HepG2 (cell line): ENCODE results near the gene ANG. TPM values are rescaled to one million over a fixed set of nuclear protein-coding genes. Genes with fewer than 3 reads are reported as not detected.
A peak's percentile ranks its signal among the peaks of the same experiment; 100 is the strongest.

Source experiments
- AFF4 ChIP-seq: sonication (generic); formaldehyde crosslinking; IDR thresholded peaks from 2 replicates; pipeline ENCODE4 v1.4.0; 2020; ENCODE audit warnings: missing genetic modification reagents
- ATAD3A ChIP-seq: sonication (generic); formaldehyde crosslinking; IDR thresholded peaks from 2 replicates; pipeline ENCODE4 v1.4.0; 2020; ENCODE audit warnings: missing genetic modification reagents
- HDAC6 ChIP-seq: fragments of 200-600 bp; sonication (generic); IDR thresholded peaks from 2 replicates; pipeline ENCODE4 v1.7.0; 2017; ENCODE audit warnings: mild to moderate bottlenecking, antibody characterized with exemption, low read length, low read depth
- NR1H2 ChIP-seq: sonication (generic); formaldehyde crosslinking; IDR thresholded peaks from 2 replicates; pipeline ENCODE4 v1.8.1; 2022; ENCODE audit warnings: low read depth, missing genetic modification reagents, borderline replicate concordance
- SMARCC2 ChIP-seq: fragments of 450-650 bp; IDR thresholded peaks from 2 replicates; pipeline ENCODE4 v1.6.1; 2017; ENCODE audit warnings: antibody characterized with exemption, mild to moderate bottlenecking
- SNAI1 ChIP-seq: sonication (generic); formaldehyde crosslinking; IDR thresholded peaks from 2 replicates; pipeline ENCODE4 v1.5.0; 2020; ENCODE audit warnings: mild to moderate bottlenecking, missing genetic modification reagents, borderline replicate concordance
- SNAPC5 ChIP-seq: sonication (generic); formaldehyde crosslinking; IDR thresholded peaks from 2 replicates; pipeline ENCODE4 v1.8.1; 2023; ENCODE audit warnings: mild to moderate bottlenecking, missing genetic modification reagents, borderline replicate concordance
- TCF12 ChIP-seq, 2 experiments: fragments of 450-650 bp in 1 of 2; sonication (generic) in 1 of 2; formaldehyde crosslinking in 1 of 2; IDR thresholded peaks; 2 replicates each; pipeline versions ENCODE4 v1.6.1 to v1.8.0; 2017 to 2022; ENCODE audit warnings: antibody characterized with exemption in 1 of 2, mild to moderate bottlenecking in 1 of 2, missing genetic modification reagents in 1 of 2, moderate library complexity in 1 of 2
- ZBTB33 ChIP-seq: sonication (generic); formaldehyde crosslinking; IDR thresholded peaks from 2 replicates; pipeline ENCODE4 v1.4.0; 2020; ENCODE audit warnings: missing genetic modification reagents
- ZNF24 ChIP-seq: fragments of 450-650 bp; IDR thresholded peaks from 2 replicates; pipeline ENCODE4 v1.6.1; 2017; ENCODE audit warnings: antibody characterized with exemption, mild to moderate bottlenecking
- ZNF607 ChIP-seq: sonication (generic); formaldehyde crosslinking; IDR thresholded peaks from 2 replicates; pipeline ENCODE4 v1.5.1; 2020; ENCODE audit warnings: missing genetic modification reagents, mild to moderate bottlenecking, borderline replicate concordance
- ZNF614 ChIP-seq: IDR thresholded peaks from 2 replicates; pipeline ENCODE4 v1.6.1; 2018; ENCODE audit warnings: missing biosample characterization, missing genetic modification reagents, inconsistent platforms, borderline replicate concordance
- ZNF674 ChIP-seq: sonication (generic); formaldehyde crosslinking; IDR thresholded peaks from 2 replicates; pipeline ENCODE4 v1.5.0; 2020; ENCODE audit warnings: low read depth, mild to moderate bottlenecking, missing genetic modification reagents
- ZNF768 ChIP-seq: sonication (generic); formaldehyde crosslinking; IDR thresholded peaks from 2 replicates; pipeline ENCODE4 v1.4.0; 2020; ENCODE audit warnings: missing genetic modification reagents
- ZNF780A ChIP-seq: sonication (generic); formaldehyde crosslinking; IDR thresholded peaks from 2 replicates; pipeline ENCODE4 v1.8.0; 2022; ENCODE audit warnings: mild to moderate bottlenecking, missing genetic modification reagents, moderate library complexity
- ZNF883 ChIP-seq: sonication (generic); formaldehyde crosslinking; IDR thresholded peaks from 2 replicates; pipeline ENCODE4 v1.5.1; 2020; ENCODE audit warnings: mild to moderate bottlenecking, missing genetic modification reagents; ENCODE audit errors: not compliant biosample characterization
- polyA plus RNA-seq, 8 experiments: library from polyadenylated mRNA; depleted of rRNA in 3 of 8; stranded (reverse) in 7 of 8; unstranded in 1 of 8; fragments of >200 nt; fragmentation: Illumina TruSeq in 4 of 8; extraction: Trizol in 4 of 8; gene quantifications; 2 replicates each; pipeline versions ENCODE4 v1.2.1 to v1.2.3, GENCODE V29; 2011 to 2016; ENCODE audit warnings: low read depth in 4 of 8, missing spikeins in 1 of 8, mixed read lengths in 1 of 8; ENCODE audit not compliant: insufficient read depth in 1 of 8
- total RNA-seq, 5 experiments: library from RNA; depleted of rRNA; stranded (reverse); fragments of >200 nt; fragmentation: Illumina TruSeq; extraction: Trizol; gene quantifications; 2 replicates each; pipeline ENCODE4 v1.2.3, GENCODE V29; 2016; ENCODE audit warnings: low read depth in 1 of 5
- TF ChIP-seq, protein P1 (sequence below): sonication (generic); formaldehyde crosslinking; IDR thresholded peaks from 2 replicates; pipeline ENCODE4 v1.9.0; 2022; ENCODE audit warnings: missing genetic modification reagents, mild to moderate bottlenecking, borderline replicate concordance
- TF ChIP-seq, protein P2 (sequence below): fragments of 450-650 bp; IDR thresholded peaks from 2 replicates; pipeline ENCODE4 v1.6.1; 2016

The ANG gene
- total and polyA plus RNA-seq, 2 of the 13 experiments (the other 11 are each of a cell fraction or from before 2014, with no cell fraction given) = 83.6 to 401 TPM

DNA sequence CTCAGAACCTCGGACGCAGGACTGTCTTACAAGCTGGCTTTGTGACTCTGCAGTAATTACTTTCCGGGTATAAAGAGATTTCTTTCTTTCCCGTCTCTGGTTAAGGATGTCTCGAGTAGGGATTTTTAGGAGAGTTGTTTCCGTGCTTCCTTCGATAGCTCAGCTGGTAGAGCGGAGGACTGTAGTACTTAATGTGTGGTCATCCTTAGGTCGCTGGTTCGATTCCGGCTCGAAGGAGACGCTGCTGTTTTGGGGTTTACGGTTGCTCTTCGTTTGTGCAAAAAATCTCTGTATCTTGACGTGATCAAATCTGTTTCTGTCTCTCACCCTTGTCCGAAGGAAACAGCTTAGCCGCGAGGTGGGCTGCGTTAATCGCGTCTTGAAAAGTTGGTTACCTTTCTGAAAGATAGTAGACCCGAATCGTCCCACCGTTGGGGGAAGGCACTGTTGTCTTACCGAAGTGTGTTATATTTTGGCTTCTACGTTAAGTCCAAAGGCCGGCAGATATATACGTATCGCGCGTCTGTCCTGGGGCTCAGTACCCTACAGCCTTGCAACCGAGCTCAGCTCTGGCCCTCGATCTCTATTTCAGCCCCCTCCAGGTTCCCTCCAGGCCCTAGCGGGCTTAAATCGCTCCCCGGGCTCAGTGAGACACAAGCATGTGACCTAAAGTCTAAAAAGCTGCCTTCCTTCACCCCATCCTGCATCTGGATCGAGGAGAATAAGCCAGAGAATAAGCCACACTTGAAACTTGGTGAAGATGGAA lies 5.3 kb upstream of the ANG start (continued):
- TF ChIP-seq SNAPC5 (0 out of 2 replicates have a peak, but pooled peaks have one; percentile 74), ZNF614 (CRISPR knock-in tag) (no peak; the same call in 1 of the 2 replicates), HDAC6 (no peak; the same call in 1 of the 2 replicates), ZNF607 (CRISPR knock-in tag) (no peak), ZNF24 (peak; percentile 98), SNAI1 (CRISPR knock-in tag) (peak; percentile 94), NR1H2 (CRISPR knock-in tag) (no peak), ZNF768 (CRISPR knock-in tag) (no peak), ATAD3A (no peak), ZNF780A (no peak), AFF4 (no peak), TCF12 (IDR thresholded peaks at IDR 0.05) (no peak), TCF12 (CRISPR knock-in tag; IDR thresholded peaks at IDR 0.05) (no peak; the same call in 1 of the 2 replicates), ZNF883 (CRISPR knock-in tag) (no peak), ZNF674 (CRISPR knock-in tag) (no peak), SMARCC2 (no peak), ZBTB33 (no peak)
- TF ChIP-seq, protein P1, sequence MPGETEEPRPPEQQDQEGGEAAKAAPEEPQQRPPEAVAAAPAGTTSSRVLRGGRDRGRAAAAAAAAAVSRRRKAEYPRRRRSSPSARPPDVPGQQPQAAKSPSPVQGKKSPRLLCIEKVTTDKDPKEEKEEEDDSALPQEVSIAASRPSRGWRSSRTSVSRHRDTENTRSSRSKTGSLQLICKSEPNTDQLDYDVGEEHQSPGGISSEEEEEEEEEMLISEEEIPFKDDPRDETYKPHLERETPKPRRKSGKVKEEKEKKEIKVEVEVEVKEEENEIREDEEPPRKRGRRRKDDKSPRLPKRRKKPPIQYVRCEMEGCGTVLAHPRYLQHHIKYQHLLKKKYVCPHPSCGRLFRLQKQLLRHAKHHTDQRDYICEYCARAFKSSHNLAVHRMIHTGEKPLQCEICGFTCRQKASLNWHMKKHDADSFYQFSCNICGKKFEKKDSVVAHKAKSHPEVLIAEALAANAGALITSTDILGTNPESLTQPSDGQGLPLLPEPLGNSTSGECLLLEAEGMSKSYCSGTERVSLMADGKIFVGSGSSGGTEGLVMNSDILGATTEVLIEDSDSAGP (CRISPR knock-in tag) = peak; percentile 6; the same call in 1 of the 2 replicates
- TF ChIP-seq, protein P2, sequence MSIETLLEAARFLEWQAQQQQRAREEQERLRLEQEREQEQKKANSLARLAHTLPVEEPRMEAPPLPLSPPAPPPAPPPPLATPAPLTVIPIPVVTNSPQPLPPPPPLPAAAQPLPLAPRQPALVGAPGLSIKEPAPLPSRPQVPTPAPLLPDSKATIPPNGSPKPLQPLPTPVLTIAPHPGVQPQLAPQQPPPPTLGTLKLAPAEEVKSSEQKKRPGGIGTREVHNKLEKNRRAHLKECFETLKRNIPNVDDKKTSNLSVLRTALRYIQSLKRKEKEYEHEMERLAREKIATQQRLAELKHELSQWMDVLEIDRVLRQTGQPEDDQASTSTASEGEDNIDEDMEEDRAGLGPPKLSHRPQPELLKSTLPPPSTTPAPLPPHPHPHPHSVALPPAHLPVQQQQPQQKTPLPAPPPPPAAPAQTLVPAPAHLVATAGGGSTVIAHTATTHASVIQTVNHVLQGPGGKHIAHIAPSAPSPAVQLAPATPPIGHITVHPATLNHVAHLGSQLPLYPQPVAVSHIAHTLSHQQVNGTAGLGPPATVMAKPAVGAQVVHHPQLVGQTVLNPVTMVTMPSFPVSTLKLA = no peak
